Nephron progenitor cell (in vitro differentiated cells): ENCODE measurements around the gene RNF217.

Experiments used
- DNase-seq: peaks from one replicate; pipeline ENCODE4 v3.0.0; 2021
- H3K27ac Mint-ChIP-seq: 2 replicates; pipeline ENCODE4 v1.8.0; 2021; ENCODE audit warnings: mild to moderate bottlenecking, moderate library complexity, mixed read lengths
- H3K27me3 Mint-ChIP-seq: 2 replicates; pipeline ENCODE4 v1.8.0; 2021; ENCODE audit warnings: mild to moderate bottlenecking, low read depth, mixed read lengths; ENCODE audit not compliant: poor library complexity
- H3K36me3 Mint-ChIP-seq: 2 replicates; pipeline ENCODE4 v1.8.0; 2021; ENCODE audit warnings: low read depth, mixed read lengths
- H3K4me1 Mint-ChIP-seq: 2 replicates; pipeline ENCODE4 v1.8.0; 2021; ENCODE audit warnings: mixed read lengths
- H3K4me3 Mint-ChIP-seq: 2 replicates; pipeline ENCODE4 v1.8.0; 2021; ENCODE audit warnings: mild to moderate bottlenecking, moderate library complexity, mixed read lengths
- H3K9me3 Mint-ChIP-seq: 2 replicates; pipeline ENCODE4 v1.8.0; 2021; ENCODE audit warnings: mild to moderate bottlenecking, moderate library complexity, mixed read lengths
- CTCF ChIP-seq: fragments of 200-600 bp; sonication (generic); IDR thresholded peaks from 2 replicates; pipeline ENCODE4 v1.5.0; 2021; ENCODE audit warnings: antibody characterized with exemption

RNF217 gene

DNA sequence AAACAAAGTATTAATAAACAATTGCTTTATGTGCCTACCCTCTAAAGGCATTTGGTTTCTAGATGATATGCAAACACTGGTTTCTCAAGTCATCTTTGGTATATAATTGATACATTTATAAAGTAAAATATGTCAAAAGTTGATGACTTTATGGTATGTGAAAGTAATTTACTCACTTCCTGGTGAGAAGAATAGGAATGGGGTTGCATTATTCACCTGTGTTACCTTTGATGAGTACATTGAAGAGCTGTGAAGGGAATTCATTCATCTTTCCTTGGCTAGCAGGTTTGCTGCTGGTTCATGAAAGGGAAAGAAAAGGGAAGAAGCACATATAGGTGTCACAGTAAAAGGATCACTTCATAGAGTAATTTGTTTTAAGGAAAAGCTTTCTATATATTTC, 20.4 kb downstream of the RNF217 start:
- TF ChIP-seq CTCF = no peak
- H3K9me3 Mint-ChIP-seq = peaks cover 40% of the 10 kb centered on the region
- peaks cover 70% of the 10 kb centered on the region for H3K4me1 Mint-ChIP-seq
- H3K27ac Mint-ChIP-seq = no peak overlapping the region
- H3K36me3 Mint-ChIP-seq = peaks cover 51% of the 10 kb centered on the region
- no peaks in the 10 kb centered on the region for H3K27me3 Mint-ChIP-seq
- H3K4me3 Mint-ChIP-seq = no peak overlapping the region
- DNase-seq = no peak

DNA sequence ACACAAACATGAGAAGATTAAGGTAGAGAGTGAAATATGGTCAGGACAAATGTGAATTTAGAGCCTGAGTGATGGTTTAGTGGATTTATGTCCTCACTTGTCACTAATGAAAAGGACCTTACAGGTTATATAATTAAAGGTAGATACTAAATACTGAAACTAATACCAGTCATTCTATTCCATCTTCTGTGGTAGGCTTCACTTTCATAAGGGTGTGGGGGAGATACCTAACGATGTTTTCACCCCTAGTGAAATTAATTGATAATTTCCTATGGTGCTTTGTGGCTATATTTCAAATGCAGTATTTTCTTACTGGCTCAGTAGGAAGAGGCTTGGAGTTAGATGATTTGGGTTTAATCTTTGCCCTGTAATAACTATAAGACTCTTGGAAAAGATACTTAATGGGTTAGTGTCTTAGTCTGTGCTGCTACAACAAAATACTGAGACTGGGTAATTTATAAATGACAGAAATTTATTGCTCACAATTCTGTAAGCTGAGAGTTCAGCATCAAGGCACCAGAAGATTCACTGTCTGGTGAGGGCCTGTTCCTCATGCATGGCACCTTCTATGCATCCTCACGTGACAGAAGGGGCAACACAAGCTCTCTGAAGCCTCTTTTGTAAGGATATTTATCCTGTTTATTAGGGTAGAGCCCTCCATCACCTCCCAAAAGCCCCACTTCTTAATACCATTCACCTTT, 21.3 kb downstream of the RNF217 start:
- no peak for TF ChIP-seq CTCF
- peaks cover 51% of the 10 kb centered on the region for H3K36me3 Mint-ChIP-seq
- H3K4me3 Mint-ChIP-seq = no peak overlapping the region
- peaks cover 40% of the 10 kb centered on the region for H3K9me3 Mint-ChIP-seq
- peaks cover 70% of the 10 kb centered on the region for H3K4me1 Mint-ChIP-seq
- peak overlapping the region; percentile 1 for H3K27ac Mint-ChIP-seq
- no peak for DNase-seq
- no peaks in the 10 kb centered on the region for H3K27me3 Mint-ChIP-seq

DNA sequence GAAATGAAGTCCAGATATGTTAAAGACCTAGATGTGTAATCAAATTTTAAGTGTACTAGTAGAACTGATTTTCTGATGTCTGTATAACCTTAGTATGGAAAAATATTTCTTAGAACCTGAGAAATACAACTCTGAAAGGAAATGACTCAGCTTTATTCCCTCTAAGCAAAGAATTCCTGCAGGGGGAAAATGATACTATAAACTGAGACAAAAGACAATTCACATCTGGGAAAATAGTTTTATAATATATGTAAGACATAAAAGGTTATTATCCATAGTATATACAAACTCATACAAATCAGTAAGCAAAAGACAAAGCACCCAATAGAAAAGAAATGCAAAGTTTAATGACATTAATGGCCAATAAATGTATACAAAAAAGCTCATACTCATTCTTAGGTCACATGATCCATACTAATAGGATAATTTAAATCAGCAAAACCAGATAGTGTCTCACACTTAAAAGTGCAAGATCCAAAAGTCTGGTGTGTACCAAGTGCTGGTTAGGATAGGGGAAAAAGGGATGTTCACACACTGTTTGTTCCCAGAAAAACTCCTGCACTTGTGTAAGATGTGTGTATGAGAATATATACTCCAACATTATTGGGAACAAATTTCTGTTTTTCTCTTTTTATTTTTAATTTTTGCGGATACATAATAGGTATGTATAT, 22.6 kb downstream of the RNF217 start:
- Mint-ChIP-seq H3K4me3 (no peak overlapping the region), H3K36me3 (peaks cover 48% of the 10 kb centered on the region), H3K27ac (no peak overlapping the region), H3K27me3 (no peaks in the 10 kb centered on the region), H3K9me3 (peaks cover 31% of the 10 kb centered on the region), H3K4me1 (peaks cover 65% of the 10 kb centered on the region)
- DNase-seq = no peak
- no peak for TF ChIP-seq CTCF

- no peak for TF ChIP-seq CTCF
- peak overlapping the region; percentile 45 for H3K27ac Mint-ChIP-seq
- no peak overlapping the region for H3K4me3 Mint-ChIP-seq
- no peak for DNase-seq
- no peaks in the 10 kb centered on the region for H3K27me3 Mint-ChIP-seq
- H3K36me3 Mint-ChIP-seq = peaks cover 47% of the 10 kb centered on the region
- H3K9me3 Mint-ChIP-seq = peaks cover 24% of the 10 kb centered on the region
- H3K4me1 Mint-ChIP-seq = peaks cover 62% of the 10 kb centered on the region
Measured at GRCh38 chr6:124986164-124986563, 23.9 kb downstream of the RNF217 start.

DNA sequence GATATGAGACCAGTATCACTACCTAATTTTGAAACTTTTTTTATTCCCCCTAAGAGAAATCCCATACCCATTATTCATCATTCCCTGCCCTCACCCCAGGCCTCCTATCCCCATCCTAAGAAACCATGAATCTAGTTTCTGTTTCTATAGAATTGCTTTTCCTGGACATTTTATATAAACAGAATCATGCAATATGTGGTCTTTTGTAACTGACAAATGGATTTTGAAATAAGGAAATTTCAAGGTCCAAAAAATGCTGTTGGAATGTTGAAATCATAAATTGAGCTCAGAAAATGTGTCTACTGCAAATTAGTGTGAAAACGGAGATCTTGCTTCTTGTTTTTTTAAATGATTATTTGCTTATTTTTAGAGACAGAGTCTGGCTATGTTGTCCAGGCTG, 25.1 kb downstream of the RNF217 start:
- Mint-ChIP-seq H3K4me3 (no peak overlapping the region), H3K4me1 (peaks cover 62% of the 10 kb centered on the region), H3K9me3 (peaks cover 24% of the 10 kb centered on the region), H3K27me3 (no peaks in the 10 kb centered on the region), H3K27ac (no peak overlapping the region), H3K36me3 (peaks cover 41% of the 10 kb centered on the region)
- TF ChIP-seq CTCF = no peak
- DNase-seq = no peak
